ENCODE measurements around the gene TRANK1.

TRANK1 gene

GRCh38 chr3:36833160-36833814, 111.6 kb downstream of the TRANK1 start:
- no peak for DNase-seq

DNA sequence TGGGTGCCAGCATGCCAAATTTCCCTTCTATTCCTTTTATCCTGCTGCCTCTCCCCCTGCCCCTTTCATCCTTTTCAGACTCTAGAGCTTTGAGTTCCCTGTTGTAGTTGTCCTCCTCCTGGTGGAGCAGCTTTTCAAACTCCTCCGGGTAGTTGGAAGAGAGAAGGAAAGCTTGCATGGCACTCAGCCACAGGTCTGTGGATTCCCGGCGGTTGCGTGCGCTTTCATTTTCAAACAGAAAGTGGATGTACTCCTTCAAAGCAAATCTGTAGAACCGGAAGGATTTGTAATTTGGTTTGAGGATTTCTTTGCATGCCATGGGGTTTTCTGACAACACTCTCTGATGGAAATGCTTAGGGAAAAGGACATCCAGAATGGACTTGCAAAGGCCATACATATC, 112.4 kb downstream of the TRANK1 start:
- DNase-seq = no peak

- no peak for DNase-seq
Measured at GRCh38 chr3:36827133-36827532, 117.7 kb downstream of the TRANK1 start.

GRCh38 chr3:36826240-36826639, 118.6 kb downstream of the TRANK1 start:
- DNase-seq = no peak

DNA sequence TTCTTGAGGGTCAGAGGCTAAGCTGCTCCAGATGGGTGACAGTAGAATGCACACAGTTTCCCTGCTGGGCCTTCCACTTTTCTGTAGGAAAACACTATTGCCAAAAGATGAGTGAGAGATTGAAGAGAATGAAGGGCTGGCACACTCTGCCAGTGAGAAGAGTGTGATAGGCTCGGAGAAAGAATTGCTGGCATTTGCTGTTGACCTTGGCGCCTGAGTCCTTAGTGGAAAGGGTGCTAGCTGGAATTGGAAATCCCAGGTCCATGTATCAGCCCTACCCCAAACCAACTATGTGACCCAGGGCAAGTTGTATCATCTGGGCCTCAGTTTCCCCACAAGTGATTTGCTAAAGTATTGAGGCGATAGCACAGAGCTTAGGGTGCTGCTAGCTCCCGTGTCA, 120.4 kb downstream of the TRANK1 start:
- no peak for DNase-seq

GRCh38 chr3:36823806-36824205, 121.0 kb downstream of the TRANK1 start:
- DNase-seq = no peak

- DNase-seq = no peak
Measured at GRCh38 chr3:36820083-36820482, 124.8 kb downstream of the TRANK1 start.

DNA sequence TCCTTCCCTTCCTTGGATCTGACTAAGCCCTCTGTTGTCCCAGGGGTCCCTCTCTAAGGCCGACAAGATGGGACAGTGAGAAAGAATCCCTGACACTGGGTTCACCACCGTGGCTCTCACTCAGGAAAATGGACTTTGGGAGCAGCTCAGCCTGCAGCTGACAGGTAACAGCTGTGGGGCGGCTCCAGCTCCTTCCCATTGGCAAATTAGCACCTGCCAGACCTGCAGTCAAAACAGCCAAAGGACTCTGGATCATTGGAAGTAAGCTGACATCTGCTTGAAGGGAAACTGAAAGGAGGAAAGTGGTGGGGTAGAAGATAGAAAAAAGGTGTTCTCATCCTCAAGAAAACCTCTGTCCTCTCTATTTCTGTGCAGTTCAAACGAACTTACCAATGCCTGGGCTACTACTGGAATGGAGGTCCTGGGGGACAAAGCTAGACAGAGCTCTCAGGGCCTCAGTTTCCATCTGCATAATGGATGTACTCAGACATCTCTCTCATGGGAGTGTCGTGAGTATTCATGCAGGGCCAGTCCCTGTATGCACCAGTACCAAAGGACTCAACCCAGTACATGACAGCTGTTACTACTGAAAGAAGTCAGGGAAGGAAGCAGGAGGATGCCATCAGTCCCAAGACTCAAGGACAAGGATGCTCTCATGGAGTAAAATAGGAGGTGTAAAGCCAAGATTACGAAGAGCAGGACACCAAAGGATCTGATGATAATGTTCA, 126.9 kb downstream of the TRANK1 start:
- no peak for DNase-seq

GRCh38 chr3:36815375-36815774, 129.5 kb downstream of the TRANK1 start:
- no peak for DNase-seq

GRCh38 chr3:36814776-36815175, 130.1 kb downstream of the TRANK1 start:
- DNase-seq = no peak

DNA sequence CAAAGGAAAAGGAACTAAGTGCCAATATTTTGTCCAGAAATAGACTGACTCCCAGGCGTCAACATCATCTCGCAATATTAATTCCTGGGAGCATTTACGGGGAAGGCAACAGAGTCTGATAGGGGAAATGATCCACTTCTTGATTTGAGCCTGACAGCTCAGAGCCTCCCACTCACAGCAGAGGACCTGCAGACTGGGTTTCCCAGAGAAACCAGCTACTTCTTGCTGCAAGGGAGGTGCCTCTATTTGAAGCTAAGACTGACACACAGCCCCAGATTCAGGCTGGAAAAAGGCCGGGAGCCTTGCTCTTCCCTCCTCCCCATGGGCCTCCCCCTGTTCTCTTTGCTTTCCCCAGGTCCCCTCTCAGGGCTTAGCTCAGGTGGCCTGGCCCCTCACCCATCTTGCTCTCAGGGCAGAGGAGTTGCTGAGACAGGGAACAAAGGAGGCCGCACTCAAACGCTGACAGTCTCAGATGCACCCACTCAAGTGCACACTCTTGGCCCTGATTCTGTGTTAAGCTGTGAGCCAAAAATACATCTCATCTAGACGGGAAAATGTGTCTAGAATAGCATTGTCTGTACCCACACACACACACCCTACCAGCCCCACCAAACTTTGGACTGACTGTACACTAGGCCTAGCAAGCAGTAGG, 130.7 kb downstream of the TRANK1 start:
- no peak for DNase-seq

DNA sequence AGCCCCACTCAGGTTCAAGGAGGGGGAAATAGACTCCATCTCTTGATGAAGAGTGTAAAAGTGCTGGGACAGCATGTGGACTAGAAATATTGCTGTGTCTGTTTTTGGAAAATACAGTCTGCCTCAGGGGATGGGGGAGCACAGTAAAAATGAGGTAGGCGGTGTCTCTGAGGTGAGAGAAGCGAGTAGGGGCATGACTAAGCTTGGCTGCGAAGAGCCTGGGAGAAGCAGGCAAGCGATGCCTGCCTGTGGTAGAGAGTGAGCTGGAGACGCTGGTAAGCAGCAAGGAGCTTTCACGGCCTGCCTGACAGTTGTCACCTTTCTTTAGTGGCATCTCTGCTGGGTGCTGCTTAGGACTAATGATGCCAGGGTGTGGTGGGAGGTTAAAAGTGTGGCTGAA, 131.5 kb downstream of the TRANK1 start:
- DNase-seq = no peak

- DNase-seq = no peak
Measured at GRCh38 chr3:36812240-36812639, 132.6 kb downstream of the TRANK1 start.

DNA sequence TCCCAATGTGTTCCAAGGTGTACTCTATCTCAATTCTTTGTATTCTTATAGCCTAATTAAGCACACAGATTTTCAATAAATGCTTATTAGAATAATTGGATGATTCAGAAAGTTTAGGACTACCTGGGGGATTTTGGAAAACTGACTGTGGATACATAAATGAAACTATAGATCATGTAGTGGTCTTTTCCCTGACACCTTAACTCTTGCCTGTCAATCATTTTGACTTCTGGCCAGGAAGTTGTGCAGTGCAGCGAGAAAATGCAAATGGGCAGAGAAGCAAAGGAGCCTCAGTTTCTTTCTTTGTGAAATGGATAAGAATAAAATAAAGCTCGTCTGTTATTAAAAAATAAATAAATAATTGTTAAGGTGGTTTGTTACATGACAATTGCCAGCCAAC, 133.1 kb downstream of the TRANK1 start:
- no peak for DNase-seq

DNA sequence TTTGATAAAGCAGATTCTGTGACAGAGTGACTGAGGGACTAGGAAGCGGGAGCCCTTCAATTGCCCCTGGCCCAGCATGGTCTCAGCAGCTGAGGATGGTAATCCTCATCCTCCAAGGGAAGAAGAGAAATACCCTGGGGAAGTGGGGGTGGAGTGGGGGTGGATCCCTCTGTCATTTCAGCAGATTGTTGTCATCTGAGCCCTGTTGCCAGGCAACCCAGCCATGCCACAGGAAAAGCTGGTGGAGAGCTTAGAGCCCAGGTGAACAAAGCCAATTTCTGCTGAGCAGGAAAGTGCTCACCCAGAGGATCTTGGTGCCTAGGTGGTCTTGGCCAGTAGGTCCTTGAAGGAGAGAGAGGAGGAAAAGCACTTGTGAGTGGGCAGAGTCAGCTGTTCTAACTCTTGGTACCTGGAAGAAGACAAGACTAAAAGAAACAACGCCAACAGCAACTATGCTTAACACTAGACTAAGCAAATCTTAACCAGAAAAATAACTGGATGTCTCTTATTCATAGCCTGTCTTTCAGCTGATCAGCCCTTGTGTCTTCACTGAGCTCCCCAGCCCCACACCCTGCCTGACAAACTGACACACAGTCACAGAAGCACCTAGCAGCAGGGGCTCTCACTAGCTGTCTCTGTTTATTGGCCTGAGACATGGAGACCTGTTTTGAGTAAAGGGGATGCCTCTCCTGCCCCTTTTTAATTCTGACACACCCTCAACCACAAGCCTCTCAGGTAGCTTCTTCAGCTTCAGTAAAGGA, 140.4 kb downstream of the TRANK1 start:
- no peak for DNase-seq

DNA sequence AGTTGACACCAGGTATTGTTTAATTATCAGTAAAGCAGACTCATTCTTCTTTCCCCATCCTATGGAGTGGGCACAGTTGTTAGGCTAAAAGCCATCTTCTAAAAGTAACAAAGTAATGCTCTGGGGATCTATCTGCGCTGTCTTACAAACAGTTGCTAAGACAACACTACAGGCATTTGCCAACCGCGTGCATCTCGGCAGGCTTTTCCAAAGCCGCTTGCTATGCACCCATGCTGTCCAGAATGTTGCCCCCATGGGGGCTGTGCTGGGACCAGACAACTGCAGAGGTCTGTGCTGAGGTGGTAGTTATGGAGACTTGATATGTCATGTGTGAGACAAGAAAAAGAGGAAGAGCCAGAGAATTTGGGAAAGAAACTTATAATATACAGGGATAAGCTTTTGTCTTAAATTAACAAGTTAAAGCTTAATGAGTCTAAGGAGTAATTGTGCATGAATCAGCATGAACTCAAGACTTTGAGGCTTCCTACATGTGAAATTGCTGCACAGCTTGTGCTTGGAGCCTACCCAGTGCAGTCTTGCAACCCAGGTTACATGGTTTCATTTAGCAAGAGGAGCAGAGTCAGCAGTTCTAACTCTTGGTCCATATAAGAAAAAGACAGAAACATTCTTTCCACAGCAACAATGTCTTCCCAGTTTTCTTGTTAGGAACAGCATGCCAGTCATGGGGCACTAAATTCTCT, 141.6 kb downstream of the TRANK1 start:
- DNase-seq = no peak

DNA sequence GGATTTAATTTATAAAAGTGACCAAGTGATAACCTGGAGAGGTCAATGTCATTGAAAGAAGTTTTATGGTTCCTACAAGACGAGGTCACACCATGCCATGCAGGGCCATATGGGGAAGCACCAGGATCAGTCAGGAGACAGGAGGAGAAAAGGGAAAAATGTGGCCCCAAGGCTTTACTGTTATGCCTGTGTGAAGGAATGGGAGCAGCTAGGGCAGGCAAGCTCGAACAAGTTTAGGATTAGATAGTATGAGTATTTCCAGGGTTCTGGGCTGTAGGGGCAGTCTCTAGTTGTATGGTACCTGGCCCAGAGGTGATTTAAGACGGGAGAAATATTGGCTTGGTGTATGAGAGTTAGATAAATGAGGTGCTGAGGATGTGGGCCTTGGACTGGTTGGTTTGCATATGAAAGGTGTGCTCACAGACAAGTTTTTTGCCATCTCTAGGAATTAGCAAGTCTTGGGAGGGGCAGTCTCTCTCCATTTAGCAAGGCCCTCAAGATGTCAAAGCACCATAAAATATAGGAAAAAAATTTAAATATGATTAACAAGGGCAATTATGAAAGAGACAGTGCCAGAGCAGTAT, 144.2 kb downstream of the TRANK1 start:
- no peak for DNase-seq

DNA sequence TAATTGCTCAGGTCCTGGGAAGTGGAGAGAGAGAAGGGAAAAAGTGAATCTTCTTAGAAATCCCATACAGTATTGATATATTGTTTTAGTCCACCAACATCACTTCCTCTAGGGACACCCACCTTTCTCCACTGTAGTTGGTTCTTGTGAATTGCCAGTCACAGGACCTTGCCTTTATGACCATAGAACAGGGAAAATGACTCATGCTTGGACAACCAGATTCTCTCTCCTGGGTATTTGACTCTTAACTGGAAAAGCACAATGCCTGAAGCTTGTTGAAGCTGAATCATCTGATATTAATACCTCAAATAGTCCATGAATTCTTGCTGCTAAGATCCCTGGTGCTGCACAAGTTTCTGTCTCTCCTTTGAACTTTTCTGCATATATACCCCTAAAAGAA, 148.0 kb downstream of the TRANK1 start:
- DNase-seq = no peak

- no peak for DNase-seq
Measured at GRCh38 chr3:36796161-36796560, 148.7 kb downstream of the TRANK1 start.

DNA sequence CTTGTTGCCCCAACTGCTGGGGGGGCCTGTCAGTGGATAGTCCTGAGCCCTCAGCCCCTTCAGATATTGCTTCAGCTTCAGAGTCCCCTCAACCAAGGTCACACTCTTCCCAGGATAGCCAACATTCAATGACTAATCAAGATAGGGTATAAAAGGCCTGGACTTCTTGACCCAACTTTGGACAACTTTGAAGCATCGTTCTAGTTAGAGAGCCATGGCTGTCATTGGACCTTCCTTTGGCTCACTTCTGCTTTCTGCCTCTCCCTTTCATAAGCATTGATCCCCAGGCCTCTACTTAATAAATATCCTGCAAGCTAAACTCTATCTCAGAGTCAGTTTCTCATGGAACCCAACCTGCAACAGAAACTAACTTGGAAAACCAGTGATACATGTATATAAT, 149.2 kb downstream of the TRANK1 start:
- no peak for DNase-seq

GRCh38 chr3:36792342-36792741, 152.5 kb downstream of the TRANK1 start:
- DNase-seq = no peak

- DNase-seq = no peak
Measured at GRCh38 chr3:36790765-36791164, 154.1 kb downstream of the TRANK1 start.
